ENCODE data around the gene ITGA2B. TPM values are rescaled to one million over a fixed set of nuclear protein-coding genes. Genes with fewer than 3 reads are reported as not detected.

The ITGA2B gene
- total RNA-seq, 1 experiment from 2014 or later, result 8.3 TPM

- peaks cover 15 to 53% (median 50%) of the 10 kb centered on the region in 3 experiments; a peak in 6 of 7 replicates for H3K36me3 Mint-ChIP-seq (ENCODE audit: insufficient read depth in 1 of 3, low read depth in 3 of 3)
- H3K18ac ChIP-seq (ENCODE audit: insufficient read length, low read depth, low read length), result no peak overlapping the region
These were observed 35.5 kb upstream of the ITGA2B start for GRCh38 chr17:44424828-44425461.

More at GRCh38 chr17:44424828-44425461, 35.5 kb upstream of the ITGA2B start:
- no peak overlapping the region for H4K5ac ChIP-seq (ENCODE audit: insufficient read length, low read depth, low read length)
- no peaks in the 10 kb centered on the region for H3K23me2 ChIP-seq (ENCODE audit: insufficient read length, low read depth, low read length, poor library complexity, severe bottlenecking)
- H3K56ac ChIP-seq (ENCODE audit: insufficient read length, low read depth, low read length), result no peak overlapping the region
- no peak overlapping the region for H3K14ac ChIP-seq (ENCODE audit: insufficient read depth, low read length)
- H3K27ac Mint-ChIP-seq, result peak overlapping the region in 2 of 3 experiments; percentile 49 to 75; a peak in 3 of 7 replicates
- no peak overlapping the region for H4K91ac ChIP-seq (ENCODE audit: insufficient read length, low read depth, low read length)
- no peak overlapping the region for H3K4me3 Mint-ChIP-seq
- no peak overlapping the region for H2BK15ac ChIP-seq (ENCODE audit: low read depth, low read length)
- no peaks in the 10 kb centered on the region for H3K9me3 Mint-ChIP-seq
- no peak overlapping the region for H3T11ph ChIP-seq (ENCODE audit: low read length)
- H4K20me1 ChIP-seq (ENCODE audit: control insufficient read depth, insufficient read depth, insufficient read length), result no peaks in the 10 kb centered on the region
- no peak overlapping the region for H2AFZ ChIP-seq (ENCODE audit: low read length)
- no CpG with 5 or more reads among the region's 3 CpGs for WGBS (ENCODE audit: extremely low coverage, insufficient read length, low lambda C conversion rate)
- TF ChIP-seq CTCF (conservative IDR thresholded peaks at IDR 0.05), result no peak
- no peak overlapping the region for H2BK120ac ChIP-seq (ENCODE audit: low read depth, low read length, poor library complexity, severe bottlenecking)
- H3K79me1 ChIP-seq (ENCODE audit: insufficient read depth, low read depth, low read length, poor library complexity, severe bottlenecking), result no peaks in the 10 kb centered on the region
- H3K9ac ChIP-seq (ENCODE audit: extremely low read depth, insufficient read length, low read length), result no peak overlapping the region
- DNase-seq, result no peak
- H3K4me2 ChIP-seq (ENCODE audit: insufficient read depth, insufficient read length, low read length), result no peak overlapping the region
- no peaks in the 10 kb centered on the region for H3K27me3 Mint-ChIP-seq (ENCODE audit: low read depth)
- H2BK12ac ChIP-seq (ENCODE audit: insufficient read length, low read depth, low read length), result no peak overlapping the region
- H2BK20ac ChIP-seq (ENCODE audit: low read depth, low read length, poor library complexity, severe bottlenecking), result no peak overlapping the region
- no peak overlapping the region for H3K23ac ChIP-seq (ENCODE audit: insufficient read length, low read depth, low read length)
- no peaks in the 10 kb centered on the region for H3K9me3 ChIP-seq (ENCODE audit: control insufficient read depth, low read depth, low read length)
- H3K4me1 ChIP-seq (ENCODE audit: insufficient read depth, low read length), result no peaks in the 10 kb centered on the region
- H3K27me3 ChIP-seq (ENCODE audit: insufficient read depth, low read length), result no peaks in the 10 kb centered on the region
- peaks cover 15% of the 10 kb centered on the region in 2 experiments for H3K4me1 Mint-ChIP-seq
- H3K27ac ChIP-seq (ENCODE audit: insufficient read length, low read depth, low read length), result no peak overlapping the region
- no peak overlapping the region for H2AK5ac ChIP-seq (ENCODE audit: insufficient read length, low read length)
- H3K79me2 ChIP-seq (ENCODE audit: insufficient read depth, low read length), result no peaks in the 10 kb centered on the region
- no peak overlapping the region for H2BK5ac ChIP-seq (ENCODE audit: insufficient read length, low read length)
- no peak overlapping the region for H4K8ac ChIP-seq (replicated peaks; ENCODE audit: insufficient read length, low read depth, low read length)
- H3K4ac ChIP-seq (ENCODE audit: low read depth, low read length), result no peak overlapping the region

Measured in H9 (cell line).